ENCODE results near the gene GRIA4.

The GRIA4 gene

GRCh38 chr11:106014620-106015019 is 404.7 kb downstream of the GRIA4 start:
- intact Hi-C loops (cut with DNase I): no loop called here
- no peak for DNase-seq

GRCh38 chr11:106015066-106015465 is 405.2 kb downstream of the GRIA4 start:
- intact Hi-C loops (cut with DNase I): no loop called here
- DNase-seq: no peak

- DNase-seq: no peak
- intact Hi-C loops (cut with DNase I): no loop called here
Measured at GRCh38 chr11:106017093-106017492, 407.2 kb downstream of the GRIA4 start.

- no peak for DNase-seq
- intact Hi-C loops (cut with DNase I): no loop called here
Measured at GRCh38 chr11:106021181-106021966, 411.5 kb downstream of the GRIA4 start.

GRCh38 chr11:106021967-106022794 is 412.3 kb downstream of the GRIA4 start, which contains the start of gene MSANTD4:
Gene MSANTD4 (minus strand): TSS chr11:106022240. CDS start chr11:106010917, 11,323 bp downstream.
- intact Hi-C loops (cut with DNase I): loop anchor here (2.0 kb wide), 1 partner anchor 55 kb away; the partner anchor contains the start of genes AASDHPPT and KBTBD3
- peak; percentile 98 to 100 (median 100) for DNase-seq

- peak in 2 of 42 donors; percentile 3 to 31 for DNase-seq
- intact Hi-C loops (cut with DNase I): loop anchor here (2.0 kb wide), 1 partner anchor 54 kb away; the partner anchor contains the start of genes AASDHPPT and KBTBD3
Measured at GRCh38 chr11:106022795-106023275, 413.0 kb downstream of the GRIA4 start.

- intact Hi-C loops (cut with DNase I): no loop called here
- no peak for DNase-seq
Measured at GRCh38 chr11:106030609-106031008, 420.7 kb downstream of the GRIA4 start.

- intact Hi-C loops (cut with DNase I): no loop called here
- DNase-seq: no peak
Measured at GRCh38 chr11:106031202-106031810, 421.4 kb downstream of the GRIA4 start.

All from head of caudate nucleus (tissue), 42 donors.